ENCODE data around the gene FOLR3. TPM values are rescaled to one million over a fixed set of nuclear protein-coding genes. Genes with fewer than 3 reads are reported as not detected.
"Not testable (repeated sequence)": the region's sequence is repeated elsewhere in the genome, so short reads cannot be mapped to it uniquely, and the experiment has no call there.

Gene FOLR3
- total and polyA plus RNA-seq, 2 experiments from 2014 or later, result 0.43 to 1.8 TPM

- TF ChIP-seq EZH2phosphoT487 (IDR thresholded peaks at IDR 0.05; ENCODE audit: insufficient read depth, low read depth) (no peak), EZH2 (IDR thresholded peaks at IDR 0.05; ENCODE audit: insufficient read depth, poor library complexity, severe bottlenecking) (no peak)
- peak; percentile 41 for DNase-seq
These were observed 44.4 kb downstream of the FOLR3 start for GRCh38 chr11:72179804-72180396.

GRCh38 chr11:72180892-72181552 lies 45.5 kb downstream of the FOLR3 start:
- H3K4me1 ChIP-seq (ENCODE audit: insufficient read depth); H3K36me3 ChIP-seq (ENCODE audit: low read depth); H3K4me2 ChIP-seq (ENCODE audit: unreplicated experiment); H3F3A ChIP-seq (ENCODE audit: insufficient read depth); H3K79me2 ChIP-seq (ENCODE audit: insufficient read depth); H2AFZ ChIP-seq; H4K20me1 ChIP-seq (ENCODE audit: insufficient read depth); H3K9me2 ChIP-seq (ENCODE audit: insufficient read depth); H3K27me3 ChIP-seq (replicated peaks; ENCODE audit: insufficient read depth); H3K9me3 ChIP-seq (ENCODE audit: low read depth); H3K9ac ChIP-seq; in situ Hi-C loops (cut with MboI); H3K4me3 ChIP-seq: not testable (repeated sequence)
- 48 to 51% methylated on average over 6 to 7 of the region's 7 CpGs for WGBS, 2 experiments (ENCODE audit: low coverage in 1 of 2, low lambda C conversion rate in 2 of 2, missing lambda C conversion rate in 2 of 2)
- peak overlapping the region; percentile 15; the same call in 1 of the 2 replicates for H3K27ac ChIP-seq
- DNase-seq, result peak; percentile 14

More at GRCh38 chr11:72179804-72180396, 44.4 kb downstream of the FOLR3 start:
- Histone ChIP-seq H3K4me3 (no peak overlapping the region), H3K79me2 (ENCODE audit: insufficient read depth) (no peaks in the 10 kb centered on the region), H4K20me1 (ENCODE audit: insufficient read depth) (no peaks in the 10 kb centered on the region), H3K27me3 (replicated peaks; ENCODE audit: insufficient read depth) (no peaks in the 10 kb centered on the region), H3K36me3 (ENCODE audit: low read depth) (no peaks in the 10 kb centered on the region), H3K4me1 (ENCODE audit: insufficient read depth) (peaks cover 5% of the 10 kb centered on the region; the same call in 1 of the 2 replicates), H2AFZ (no peak overlapping the region), H3K9ac (no peak overlapping the region), H3K27ac (no peak overlapping the region), H3K4me2 (ENCODE audit: unreplicated experiment) (no peak overlapping the region), H3K9me2 (ENCODE audit: insufficient read depth) (no peaks in the 10 kb centered on the region), H3K9me3 (ENCODE audit: low read depth) (no peaks in the 10 kb centered on the region), H3F3A (ENCODE audit: insufficient read depth) (no peaks in the 10 kb centered on the region)
- WGBS, 2 experiments (ENCODE audit: low coverage in 1 of 2, low lambda C conversion rate in 2 of 2, missing lambda C conversion rate in 2 of 2), result 64 to 66% methylated on average over 4 of the region's 4 CpGs
- in situ Hi-C loops (cut with MboI), result loop anchor here (10.0 kb wide), 1 partner anchor 155 kb away; no protein-coding TSS in a partner anchor

GRCh38 chr11:72181553-72181958 lies 46.0 kb downstream of the FOLR3 start:
- H3K27ac ChIP-seq, result peak overlapping the region; percentile 30; the same call in 1 of the 2 replicates
- H3K9ac ChIP-seq; H3K27me3 ChIP-seq (replicated peaks; ENCODE audit: insufficient read depth); H3F3A ChIP-seq (ENCODE audit: insufficient read depth); H2AFZ ChIP-seq; H3K4me1 ChIP-seq (ENCODE audit: insufficient read depth); H3K36me3 ChIP-seq (ENCODE audit: low read depth); H3K4me3 ChIP-seq; H4K20me1 ChIP-seq (ENCODE audit: insufficient read depth); H3K9me2 ChIP-seq (ENCODE audit: insufficient read depth); H3K79me2 ChIP-seq (ENCODE audit: insufficient read depth); H3K9me3 ChIP-seq (ENCODE audit: low read depth); in situ Hi-C loops (cut with MboI); H3K4me2 ChIP-seq (ENCODE audit: unreplicated experiment): not testable (repeated sequence)
- peak; percentile 33 for DNase-seq
- WGBS, 2 experiments (ENCODE audit: low coverage in 1 of 2, low lambda C conversion rate in 2 of 2, missing lambda C conversion rate in 2 of 2), result 69 to 72% methylated on average over 3 of the region's 3 CpGs

- H3K36me3 ChIP-seq (ENCODE audit: low read depth), result no peaks in the 10 kb centered on the region
- H4K20me1 ChIP-seq (ENCODE audit: insufficient read depth), result no peaks in the 10 kb centered on the region
- H3K27me3 ChIP-seq (replicated peaks; ENCODE audit: insufficient read depth), result no peaks in the 10 kb centered on the region
- in situ Hi-C loops (cut with MboI), result no loop called here
- no peak overlapping the region for H3K27ac ChIP-seq
- H3K9me3 ChIP-seq (ENCODE audit: low read depth), result no peaks in the 10 kb centered on the region
- no peaks in the 10 kb centered on the region for H3K9me2 ChIP-seq (ENCODE audit: insufficient read depth)
- no peaks in the 10 kb centered on the region for H3F3A ChIP-seq (ENCODE audit: insufficient read depth)
- H3K4me1 ChIP-seq (ENCODE audit: insufficient read depth), result no peaks in the 10 kb centered on the region
- TF ChIP-seq EZH2phosphoT487 (IDR thresholded peaks at IDR 0.05; ENCODE audit: insufficient read depth, low read depth), result no peak
- no peak for TF ChIP-seq EZH2 (IDR thresholded peaks at IDR 0.05; ENCODE audit: insufficient read depth, poor library complexity, severe bottlenecking)
- no peak overlapping the region for H3K4me3 ChIP-seq
- 97 to 100% methylated on average over 1 of the region's 1 CpG for WGBS, 2 experiments (ENCODE audit: low coverage in 1 of 2, low lambda C conversion rate in 2 of 2, missing lambda C conversion rate in 2 of 2)
- H3K4me2 ChIP-seq (ENCODE audit: unreplicated experiment), result no peak overlapping the region
- no peaks in the 10 kb centered on the region for H3K79me2 ChIP-seq (ENCODE audit: insufficient read depth)
- H3K9ac ChIP-seq, result no peak overlapping the region
- H2AFZ ChIP-seq, result no peak overlapping the region
- DNase-seq, result no peak
These were observed 52.7 kb downstream of the FOLR3 start for GRCh38 chr11:72188267-72188666.

Other genes starting within 250 kb of the FOLR3 start
- gene XNDC1N, start 207.1 kb upstream of the FOLR3 start, total RNA-seq (2014; rRNA removed; shearing (Covaris generic)), result 0.38 and 4.6 TPM in 2 replicates
- gene XNDC1N, start 207.1 kb upstream of the FOLR3 start, polyA plus RNA-seq (2016; fragmentation: Nextera tagmentation; extraction: Ambion mirVana), result 3.3 and 3.9 TPM in 2 replicates
- gene RNF121, start 206.7 kb upstream of the FOLR3 start, total RNA-seq (2014; rRNA removed; shearing (Covaris generic)), result 20.3 and 27.4 TPM in 2 replicates
- 18.1 and 19.9 TPM in 2 replicates for gene RNF121, start 206.7 kb upstream of the FOLR3 start, polyA plus RNA-seq (2016; fragmentation: Nextera tagmentation; extraction: Ambion mirVana)
- 2.5 and 4.8 TPM in 2 replicates for gene IL18BP, start 136.8 kb upstream of the FOLR3 start, total RNA-seq (2014; rRNA removed; shearing (Covaris generic))
- 0.14 and 0.44 TPM in 2 replicates for gene IL18BP, start 136.8 kb upstream of the FOLR3 start, polyA plus RNA-seq (2016; fragmentation: Nextera tagmentation; extraction: Ambion mirVana)
- gene NUMA1, start 55.2 kb upstream of the FOLR3 start, total RNA-seq (2014; rRNA removed; shearing (Covaris generic)), result 124 and 149 TPM in 2 replicates
- 48.7 and 51.5 TPM in 2 replicates for gene NUMA1, start 55.2 kb upstream of the FOLR3 start, polyA plus RNA-seq (2016; fragmentation: Nextera tagmentation; extraction: Ambion mirVana)
- gene LRRC51, start 54.9 kb upstream of the FOLR3 start, total RNA-seq (2014; rRNA removed; shearing (Covaris generic)), result 7.1 and 7.8 TPM in 2 replicates
- gene LRRC51, start 54.9 kb upstream of the FOLR3 start, polyA plus RNA-seq (2016; fragmentation: Nextera tagmentation; extraction: Ambion mirVana), result 7.5 and 9.4 TPM in 2 replicates
- 122 and 132 TPM in 2 replicates for gene LAMTOR1, start 32.4 kb upstream of the FOLR3 start, total RNA-seq (2014; rRNA removed; shearing (Covaris generic))
- gene LAMTOR1, start 32.4 kb upstream of the FOLR3 start, polyA plus RNA-seq (2016; fragmentation: Nextera tagmentation; extraction: Ambion mirVana), result 142 and 145 TPM in 2 replicates
- not detected in 2 replicates for gene TOMT, start 29.8 kb upstream of the FOLR3 start, total RNA-seq (2014; rRNA removed; shearing (Covaris generic))
- not detected in 2 replicates for gene TOMT, start 29.8 kb upstream of the FOLR3 start, polyA plus RNA-seq (2016; fragmentation: Nextera tagmentation; extraction: Ambion mirVana)
- 38.7 TPM in 2 replicates for gene ANAPC15, start 23.0 kb upstream of the FOLR3 start, total RNA-seq (2014; rRNA removed; shearing (Covaris generic))
- 57.5 and 62.4 TPM in 2 replicates for gene ANAPC15, start 23.0 kb upstream of the FOLR3 start, polyA plus RNA-seq (2016; fragmentation: Nextera tagmentation; extraction: Ambion mirVana)
- gene FOLR1, start 56.4 kb downstream of the FOLR3 start, total RNA-seq (2014; rRNA removed; shearing (Covaris generic)), result not detected in 2 replicates
- 0.24 TPM in 1 of 2 replicates, not detected in the other for gene FOLR1, start 56.4 kb downstream of the FOLR3 start, polyA plus RNA-seq (2016; fragmentation: Nextera tagmentation; extraction: Ambion mirVana)
- gene FOLR2, start 81.1 kb downstream of the FOLR3 start, total RNA-seq (2014; rRNA removed; shearing (Covaris generic)), result not detected in 2 replicates
- not detected in 2 replicates for gene FOLR2, start 81.1 kb downstream of the FOLR3 start, polyA plus RNA-seq (2016; fragmentation: Nextera tagmentation; extraction: Ambion mirVana)
- gene INPPL1, start 89.0 kb downstream of the FOLR3 start, total RNA-seq (2014; rRNA removed; shearing (Covaris generic)), result 68.0 and 70.6 TPM in 2 replicates
- gene INPPL1, start 89.0 kb downstream of the FOLR3 start, polyA plus RNA-seq (2016; fragmentation: Nextera tagmentation; extraction: Ambion mirVana), result 24.9 and 28.4 TPM in 2 replicates
- gene PHOX2A, start 108.5 kb downstream of the FOLR3 start, total RNA-seq (2014; rRNA removed; shearing (Covaris generic)), result not detected in 2 replicates
- gene PHOX2A, start 108.5 kb downstream of the FOLR3 start, polyA plus RNA-seq (2016; fragmentation: Nextera tagmentation; extraction: Ambion mirVana), result not detected in 2 replicates